HG03060 (cell line): ENCODE data around the gene QKI.
"Not testable (repeated sequence)": the region's sequence is repeated elsewhere in the genome, so short reads cannot be mapped to it uniquely, and the experiment has no call there.

Experiments
- ATAC-seq: cut with Tn5 transposase; IDR thresholded peaks from one replicate; pipeline ENCODE4 v1.9.1; 2021; ENCODE audit warnings: low read depth, moderate number of reproducible peaks; ENCODE audit not compliant: unreplicated experiment

Gene QKI

GRCh38 chr6:163412801-163413344, 1.6 kb upstream of the QKI start:
- ATAC-seq: no peak

- peak; percentile 36 for ATAC-seq
Observed at GRCh38 chr6:163413345-163414116, 987 bp upstream of the QKI start.

DNA sequence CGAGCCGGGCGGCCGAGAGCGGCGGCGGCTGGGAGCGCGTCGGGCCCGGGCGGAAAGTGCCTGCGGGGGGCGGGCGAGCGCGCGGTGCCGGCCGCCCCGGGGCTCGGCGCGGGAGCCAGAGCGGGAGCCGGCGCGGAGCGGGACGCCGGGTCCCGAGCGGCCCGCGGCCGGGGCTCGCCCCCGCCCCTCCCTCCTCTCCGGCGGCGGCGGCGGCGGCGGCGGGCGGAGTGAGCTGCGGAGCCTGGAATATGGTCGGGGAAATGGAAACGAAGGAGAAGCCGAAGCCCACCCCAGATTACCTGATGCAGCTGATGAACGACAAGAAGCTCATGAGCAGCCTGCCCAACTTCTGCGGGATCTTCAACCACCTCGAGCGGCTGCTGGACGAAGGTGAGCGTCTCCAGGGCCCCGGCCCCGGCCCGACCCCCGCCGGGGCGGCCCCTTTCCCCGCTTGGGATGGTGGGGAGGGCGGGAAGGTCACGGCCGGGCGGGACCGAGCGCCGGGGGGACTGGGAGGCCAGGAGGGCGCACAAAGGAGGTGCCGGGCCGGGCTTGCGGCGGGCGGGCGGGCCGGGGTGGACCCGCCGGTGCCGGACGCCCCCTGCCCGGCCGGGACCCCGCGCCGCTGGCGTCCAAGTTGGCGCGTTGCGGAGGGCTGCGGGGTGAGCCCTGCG, 565 bp downstream of the QKI start:
- ATAC-seq: no peak

DNA sequence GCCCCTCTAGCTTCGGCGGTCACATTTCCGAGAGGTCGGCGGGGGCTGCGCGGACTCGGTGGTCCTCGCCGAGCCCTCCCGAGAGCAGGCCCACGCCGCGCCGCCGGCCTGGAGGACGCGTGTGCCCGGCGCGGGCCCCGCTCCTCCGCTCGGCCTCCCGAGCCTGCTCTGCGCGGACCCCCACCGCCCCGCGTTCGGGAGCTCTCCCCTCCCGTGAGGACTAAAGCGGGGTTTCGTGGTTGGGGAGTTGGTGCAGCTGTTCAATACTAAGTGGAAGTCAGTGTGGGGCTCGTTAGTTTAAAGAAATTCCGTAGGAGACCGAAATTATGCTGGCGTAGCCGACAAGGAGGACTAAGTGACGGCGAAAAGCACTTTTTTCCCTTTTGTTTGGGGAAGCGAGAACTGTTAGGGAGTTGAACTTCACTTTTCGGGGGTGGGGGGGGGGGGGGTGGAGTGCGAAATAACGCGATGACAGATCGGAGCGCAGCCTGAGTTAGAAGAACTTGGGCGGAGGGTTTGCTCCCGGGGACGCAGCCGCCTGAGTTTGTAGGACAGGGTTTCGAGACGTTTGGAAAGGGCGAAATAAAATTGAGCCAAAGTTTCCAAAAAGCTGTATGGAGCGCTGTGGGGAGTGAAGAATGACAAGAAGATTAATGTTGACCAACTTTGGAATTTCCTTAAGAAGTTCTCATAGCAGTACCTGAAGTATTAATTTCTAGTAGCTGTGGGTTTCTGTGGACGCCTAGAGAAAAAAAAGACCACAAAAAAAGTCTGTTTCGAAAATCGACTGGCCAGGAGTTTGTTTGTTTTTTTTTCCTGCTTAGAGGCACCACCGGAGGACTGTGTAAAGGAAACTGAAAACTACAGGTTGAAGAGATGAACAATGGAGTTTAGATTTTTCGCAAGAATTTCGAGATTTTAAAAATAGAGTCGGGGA, 1.4 kb downstream of the QKI start:
- ATAC-seq: no peak

DNA sequence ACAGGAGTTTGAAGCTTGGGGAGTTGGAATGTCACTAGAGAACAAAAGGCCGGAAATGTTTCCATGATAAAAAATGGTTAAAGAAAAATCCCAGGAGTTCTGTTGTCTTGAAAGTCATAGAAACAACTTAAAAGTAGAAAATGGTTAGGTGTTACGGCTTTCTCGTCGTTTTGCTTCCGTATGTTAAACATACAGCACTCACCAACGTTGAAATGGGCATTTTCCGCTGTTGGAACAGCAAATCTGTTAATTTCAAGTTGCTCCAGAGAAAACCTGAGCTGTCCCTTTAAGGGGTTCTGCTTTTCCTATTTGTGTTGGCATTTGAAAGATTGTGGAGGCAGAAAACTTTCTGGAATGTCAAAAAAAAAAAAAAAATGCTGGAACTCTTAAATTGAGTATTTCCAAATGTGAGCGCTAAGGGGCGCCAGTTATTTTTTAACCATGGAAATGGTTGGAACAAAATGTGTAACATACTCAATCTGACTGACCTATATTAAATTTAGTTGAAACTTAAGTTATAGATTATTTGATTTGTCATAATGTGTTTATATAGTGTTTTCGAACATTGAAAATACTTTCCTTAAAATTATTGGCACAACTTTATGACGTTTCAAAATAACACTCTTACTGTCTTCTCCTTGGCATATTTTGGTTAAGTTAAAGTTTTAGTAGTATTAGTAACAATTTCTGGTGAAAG, 2.2 kb downstream of the QKI start:
- ATAC-seq: no peak

DNA sequence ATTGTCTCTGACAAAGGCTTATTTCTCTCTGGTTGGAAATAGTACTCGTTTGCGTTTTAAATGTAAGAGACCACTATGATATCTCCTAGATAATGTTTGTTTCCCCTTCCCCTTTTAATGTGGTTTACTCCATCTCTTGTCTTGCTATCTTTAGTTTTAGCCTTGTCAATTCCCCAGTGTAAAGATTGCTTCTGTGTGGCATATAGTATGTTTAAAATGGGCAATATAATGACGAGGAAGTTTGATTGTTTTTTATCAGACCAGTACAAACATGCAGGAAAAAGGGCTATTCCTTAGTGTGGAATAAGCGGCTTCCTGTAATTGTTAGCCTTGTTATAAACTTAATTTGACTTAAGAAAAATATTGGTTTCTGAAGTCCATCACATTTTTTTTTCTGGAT, 3.1 kb downstream of the QKI start:
- ATAC-seq: no peak

- ATAC-seq: no peak
Observed at GRCh38 chr6:163418311-163419029, 4.0 kb downstream of the QKI start.

DNA sequence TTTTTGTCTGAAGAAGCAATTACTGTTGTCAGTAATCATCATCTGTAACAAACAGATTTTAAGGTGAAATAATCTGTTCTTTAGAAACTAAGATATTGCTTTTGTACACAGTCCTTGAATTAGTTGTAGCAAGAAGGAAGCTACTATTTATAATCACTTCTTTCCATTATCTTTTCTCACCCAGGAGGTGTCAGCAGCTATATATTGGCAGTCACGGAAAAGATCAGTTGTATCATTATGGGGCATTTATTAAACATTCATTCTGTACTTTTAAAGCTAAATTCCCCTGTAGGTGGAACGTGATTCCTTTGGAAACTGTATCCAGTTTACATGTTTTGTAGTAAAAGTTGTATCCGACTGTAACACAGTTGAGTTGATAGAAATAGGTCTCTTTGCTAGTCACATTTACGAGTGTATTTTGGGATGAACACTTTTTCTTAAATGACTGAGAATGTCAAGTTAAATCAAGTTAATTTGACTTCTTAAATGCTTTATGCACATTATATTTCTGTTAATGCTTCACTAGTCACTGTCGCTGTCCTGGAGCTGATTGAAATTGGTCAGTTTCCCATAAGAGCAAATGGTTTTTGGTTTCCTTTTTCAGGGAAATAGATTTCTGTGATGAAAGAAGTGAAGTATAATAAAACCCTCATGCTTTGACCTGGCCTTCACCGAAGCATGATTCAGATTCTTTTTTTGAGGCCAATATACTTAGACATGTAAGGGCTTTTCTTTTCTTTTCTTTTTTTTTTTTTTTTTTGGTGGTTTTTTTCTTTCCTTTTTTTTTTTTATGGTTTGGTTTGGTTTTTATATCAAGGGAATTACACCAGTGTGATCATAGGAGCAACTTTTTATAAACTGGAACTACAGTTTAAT, 5.1 kb downstream of the QKI start:
- no peak for ATAC-seq

DNA sequence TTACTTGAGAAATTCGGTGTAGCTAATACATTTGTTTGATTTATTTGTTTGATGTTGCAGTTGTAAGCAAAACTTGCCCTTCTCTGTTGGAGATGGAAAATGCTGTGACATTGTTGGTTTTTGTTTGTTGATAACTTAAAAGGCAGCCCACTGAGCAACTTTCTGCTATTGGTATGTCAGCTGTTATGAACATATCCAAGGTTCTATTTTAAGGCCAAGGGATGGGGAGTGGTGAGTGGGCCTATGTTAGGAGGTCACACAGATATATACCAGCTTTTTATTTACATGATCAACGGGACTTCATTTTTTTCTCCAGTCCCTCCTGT, 5.7 kb downstream of the QKI start:
- no peak for ATAC-seq

- no peak for ATAC-seq
Observed at GRCh38 chr6:163422550-163422949, 8.0 kb downstream of the QKI start.

GRCh38 chr6:163423696-163424095, 9.2 kb downstream of the QKI start:
- ATAC-seq: no peak

DNA sequence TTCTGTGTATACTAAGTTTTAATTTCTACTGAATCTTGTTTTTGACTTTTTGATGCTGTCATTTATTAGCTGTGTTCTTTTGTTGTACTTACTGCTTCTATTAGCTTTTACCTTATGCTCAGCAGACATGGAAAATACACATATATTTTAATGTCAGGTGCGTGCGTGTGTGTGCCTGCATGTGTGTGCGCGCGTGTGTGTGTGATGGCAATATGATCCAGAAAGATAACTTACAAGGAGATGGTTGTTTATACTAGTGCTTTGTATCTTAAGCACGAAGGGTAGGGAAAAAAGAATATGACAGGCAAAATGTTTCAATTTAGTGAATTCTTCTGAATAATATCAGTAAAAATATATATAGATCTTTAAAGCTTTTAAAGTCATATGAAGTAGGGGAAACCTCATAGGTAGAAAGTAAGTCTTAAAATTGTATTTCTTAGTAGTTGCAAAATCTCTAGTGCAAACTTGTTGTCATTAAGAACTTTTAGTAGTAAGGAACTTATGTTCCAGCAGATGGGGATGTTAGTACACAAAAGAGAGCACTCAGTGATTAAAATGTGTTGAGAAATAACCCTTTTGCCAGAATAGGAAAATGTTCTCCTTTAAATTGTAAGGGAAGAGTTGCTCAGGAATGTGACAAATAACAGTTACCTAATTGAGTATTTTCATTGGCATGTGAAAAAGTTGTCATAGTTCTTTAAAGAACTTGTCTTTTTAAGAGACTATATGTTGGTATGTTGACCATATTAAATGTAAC, 13.2 kb downstream of the QKI start:
- ATAC-seq: peak; percentile 43

- ATAC-seq: no peak
Observed at GRCh38 chr6:163428373-163428772, 13.9 kb downstream of the QKI start.

DNA sequence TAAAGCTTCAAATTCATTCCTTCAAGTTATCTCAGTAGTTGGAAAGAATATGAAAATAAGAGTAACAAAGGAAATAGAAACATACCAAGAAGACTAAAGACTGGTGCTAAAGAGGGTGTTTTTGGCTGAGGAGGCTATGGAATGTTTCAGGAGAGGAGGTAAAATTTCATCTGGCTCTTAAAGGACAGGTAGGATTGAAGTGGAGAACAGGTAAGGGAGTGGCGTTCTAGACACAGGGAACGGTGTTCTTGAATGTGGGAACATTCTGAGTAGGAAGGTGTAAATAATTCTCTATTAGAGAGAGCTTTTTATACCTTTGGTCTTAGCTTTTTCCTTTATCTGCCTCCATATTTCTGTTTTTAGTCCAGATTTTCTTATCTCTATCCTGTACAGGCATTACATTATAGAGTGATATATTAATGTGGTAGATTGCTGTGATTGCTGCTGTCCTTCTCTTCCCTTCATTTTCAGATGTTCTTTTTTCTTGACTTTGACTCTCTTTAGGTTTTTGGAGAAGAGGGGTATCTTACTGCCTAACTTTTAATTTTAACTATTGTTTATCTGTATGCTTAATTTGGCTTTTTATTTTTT, 15.4 kb downstream of the QKI start:
- no peak for ATAC-seq

DNA sequence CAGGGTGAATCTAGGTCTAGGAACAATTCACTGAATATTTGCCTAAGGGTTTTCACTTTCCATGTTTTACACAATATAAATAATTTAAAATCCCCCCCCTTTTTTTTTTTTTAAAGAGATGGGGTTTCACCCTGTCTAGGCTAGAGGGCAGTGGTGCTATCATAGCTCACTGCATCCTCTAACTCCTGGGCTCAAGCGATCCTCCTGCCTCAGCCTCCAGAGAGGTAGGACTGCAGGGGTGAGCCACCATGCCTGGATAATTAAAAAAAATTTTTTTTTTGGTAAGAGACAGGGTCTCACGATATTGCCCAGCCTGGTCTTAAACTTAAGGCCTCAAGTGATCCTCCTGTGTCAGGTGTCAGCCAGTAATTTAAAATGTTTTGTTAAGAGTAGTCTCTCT, 17.8 kb downstream of the QKI start:
- ATAC-seq: no peak

- ATAC-seq: not testable (repeated sequence)
Observed at GRCh38 chr6:163433486-163433885, 19.0 kb downstream of the QKI start.

DNA sequence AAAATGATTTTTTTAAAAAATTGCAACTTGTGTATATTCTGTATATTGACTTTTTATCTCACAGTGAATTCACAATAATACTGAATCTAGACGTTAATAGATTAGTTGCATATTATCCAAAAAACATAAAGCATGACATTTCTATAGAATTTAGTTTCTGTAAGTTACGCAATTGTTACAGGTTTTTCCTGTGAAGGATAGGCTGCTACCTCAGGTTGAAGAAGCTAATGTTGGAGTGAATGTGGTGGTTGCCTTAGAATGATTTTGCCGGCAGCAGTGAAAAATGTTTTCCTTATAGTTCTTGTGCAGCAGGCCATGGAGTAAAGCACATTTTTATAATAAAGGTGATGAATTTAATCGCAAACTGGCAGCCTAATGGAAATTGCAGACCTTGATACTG, 20.5 kb downstream of the QKI start:
- no peak for ATAC-seq

- no peak for ATAC-seq
Observed at GRCh38 chr6:163436843-163437242, 22.3 kb downstream of the QKI start.
